ENCODE results near the gene RNF7.
"Not testable (repeated sequence)": the region's sequence is repeated elsewhere in the genome, so short reads cannot be mapped to it uniquely, and the experiment has no call there.

The RNF7 gene

GRCh38 chr3:141783632-141784031, 45.5 kb downstream of the RNF7 start:
- no peak for DNase-seq

GRCh38 chr3:141784096-141784495, 46.0 kb downstream of the RNF7 start:
- DNase-seq, result no peak

- DNase-seq, result no peak
Measured at GRCh38 chr3:141784531-141784930, 46.4 kb downstream of the RNF7 start.

GRCh38 chr3:141788149-141788548, 50.1 kb downstream of the RNF7 start:
- no peak for DNase-seq

- not testable (repeated sequence) for DNase-seq
Measured at GRCh38 chr3:141788750-141789149, 50.7 kb downstream of the RNF7 start.

GRCh38 chr3:141789281-141789680, 51.2 kb downstream of the RNF7 start:
- no peak for DNase-seq

- no peak for DNase-seq
Measured at GRCh38 chr3:141790171-141790570, 52.1 kb downstream of the RNF7 start.

GRCh38 chr3:141792495-141792894, 54.4 kb downstream of the RNF7 start:
- no peak for DNase-seq

GRCh38 chr3:141793476-141794260, 55.6 kb downstream of the RNF7 start:
- no peak for DNase-seq

- no peak for DNase-seq
Measured at GRCh38 chr3:141795276-141795675, 57.2 kb downstream of the RNF7 start.

- no peak for DNase-seq
Measured at GRCh38 chr3:141795741-141796080, 57.6 kb downstream of the RNF7 start.

- DNase-seq, result no peak
Measured at GRCh38 chr3:141796081-141796888, 58.2 kb downstream of the RNF7 start.

Data from NCI-H1694 treated with DMSO at 0.1 percent for 48 hours (cell line).